GM18507 (cell line): ENCODE results near the gene CATSPERZ.

ENCODE experiments used
- DNase-seq: peaks from one replicate; pipeline ENCODE4 v3.0.0; 2011; ENCODE audit warnings: low read depth; ENCODE audit not compliant: insufficient read length; ENCODE audit errors: extremely low spot score
- FAIRE-seq: peaks from 2 replicates; lab custom pipeline; 2011; peaks lifted over from hg19 to GRCh38; lab: Jason Lieb, UNC

Gene CATSPERZ

GRCh38 chr11:64352099-64352994 is 52.2 kb downstream of the CATSPERZ start:
- FAIRE-seq (no peak), DNase-seq (no peak)

- FAIRE-seq (no peak), DNase-seq (no peak)
Measured at GRCh38 chr11:64352995-64353714, 53.0 kb downstream of the CATSPERZ start.

- no peak for FAIRE-seq
- DNase-seq = no peak
Measured at GRCh38 chr11:64353715-64354506, 53.8 kb downstream of the CATSPERZ start.
